SK-N-SH treated with all-trans-retinoic acid at 6 μM for 48 hours (cell line): ENCODE data around the gene FANCE.

ENCODE experiments used
- ATAC-seq: fragments of 200-7000 bp; cut with Tn5 transposase; 3 replicates; pipeline ENCODE4 v1.9.1; 2020; ENCODE audit warnings: mild to moderate bottlenecking, moderate library complexity
- ARNTL ChIP-seq: fragments of 450-650 bp; formaldehyde crosslinking; IDR thresholded peaks from 2 replicates; pipeline ENCODE4 v1.5.0; 2020; ENCODE audit warnings: low read depth, mild to moderate bottlenecking, moderate library complexity, borderline replicate concordance
- BACH2 ChIP-seq: fragments of 250-450 bp; sonication (Bioruptor Pico); IDR thresholded peaks from 2 replicates; pipeline ENCODE4 v1.9.0; 2021; ENCODE audit warnings: mild to moderate bottlenecking, borderline replicate concordance
- CSDC2 ChIP-seq: fragments of 250-450 bp; sonication (Bioruptor Pico); IDR thresholded peaks from 2 replicates; pipeline ENCODE4 v1.5.0; 2020; ENCODE audit warnings: mild to moderate bottlenecking, moderate library complexity
- ESRRG ChIP-seq: fragments of 250-450 bp; sonication (Bioruptor Pico); IDR thresholded peaks from 2 replicates; pipeline ENCODE4 v1.6.1; 2021; ENCODE audit warnings: mild to moderate bottlenecking
- ISL1 ChIP-seq: fragments of 250-450 bp; sonication (Bioruptor Pico); IDR thresholded peaks from 2 replicates; pipeline ENCODE4 v2.1.2; 2022; ENCODE audit warnings: mild to moderate bottlenecking, moderate library complexity
- OSR1 ChIP-seq: fragments of 250-450 bp; sonication (Bioruptor Pico); IDR thresholded peaks from 2 replicates; pipeline ENCODE4 v1.8.0; 2022; ENCODE audit warnings: moderate library complexity, mild to moderate bottlenecking, inconsistent platforms
- PATZ1 ChIP-seq: fragments of 250-450 bp; sonication (Bioruptor Pico); IDR thresholded peaks from 2 replicates; pipeline ENCODE4 v1.8.0; 2020; ENCODE audit warnings: mild to moderate bottlenecking, moderate library complexity, borderline replicate concordance
- PPARA ChIP-seq: fragments of 250-450 bp; sonication (Bioruptor Pico); IDR thresholded peaks from 2 replicates; pipeline ENCODE4 v1.5.0; 2020; ENCODE audit warnings: mild to moderate bottlenecking, borderline replicate concordance
- RARB ChIP-seq: fragments of 250-450 bp; sonication (Bioruptor Pico); IDR thresholded peaks from 2 replicates; pipeline ENCODE4 v1.8.0; 2021; ENCODE audit warnings: mild to moderate bottlenecking, moderate library complexity
- SNAI2 ChIP-seq: fragments of 250-450 bp; sonication (Bioruptor Pico); IDR thresholded peaks from 2 replicates; pipeline ENCODE4 v1.5.0; 2020; ENCODE audit warnings: mild to moderate bottlenecking, moderate library complexity
- TCF4 ChIP-seq: fragments of 250-450 bp; sonication (Bioruptor Pico); IDR thresholded peaks from 2 replicates; pipeline ENCODE4 v1.8.0; 2021; ENCODE audit warnings: mild to moderate bottlenecking, moderate library complexity, borderline replicate concordance
- TOX ChIP-seq: fragments of 250-450 bp; sonication (Bioruptor Pico); IDR thresholded peaks from 2 replicates; pipeline ENCODE4 v1.8.0; 2021; ENCODE audit warnings: mild to moderate bottlenecking, moderate library complexity, borderline replicate concordance
- ZC3H10 ChIP-seq: fragments of 250-450 bp; sonication (Bioruptor Pico); IDR thresholded peaks from 2 replicates; pipeline ENCODE4 v1.5.1; 2021; ENCODE audit warnings: mild to moderate bottlenecking, moderate library complexity
- ZFP3 ChIP-seq: fragments of 250-450 bp; sonication (Bioruptor Pico); IDR thresholded peaks from 2 replicates; pipeline ENCODE4 v1.5.0; 2020; ENCODE audit warnings: mild to moderate bottlenecking, moderate library complexity
- ZFP30 ChIP-seq: fragments of 450-650 bp; formaldehyde crosslinking; IDR thresholded peaks from 2 replicates; pipeline ENCODE4 v1.5.0; 2022; ENCODE audit warnings: mild to moderate bottlenecking, moderate library complexity
- ZNF565 ChIP-seq: fragments of 450-650 bp; formaldehyde crosslinking; conservative IDR thresholded peaks from 2 replicates; pipeline ENCODE4 v1.5.0; 2020; ENCODE audit warnings: low read depth, mild to moderate bottlenecking, moderate library complexity
- ZNF70 ChIP-seq: fragments of 450-650 bp; formaldehyde crosslinking; IDR thresholded peaks from 2 replicates; pipeline ENCODE4 v1.5.0; 2020; ENCODE audit warnings: mild to moderate bottlenecking, moderate library complexity
- ZNF8 ChIP-seq: fragments of 450-650 bp; formaldehyde crosslinking; IDR thresholded peaks from 2 replicates; pipeline ENCODE4 v1.5.0; 2020; ENCODE audit warnings: mild to moderate bottlenecking, moderate library complexity
- TF ChIP-seq, protein P1 (sequence below): fragments of 250-450 bp; sonication (Bioruptor Pico); IDR thresholded peaks from 2 replicates; pipeline ENCODE4 v1.5.1; 2020; ENCODE audit warnings: low read depth, mild to moderate bottlenecking, moderate library complexity
- TF ChIP-seq, protein P2 (sequence below): fragments of 250-450 bp; sonication (Bioruptor Pico); IDR thresholded peaks from 2 replicates; pipeline ENCODE4 v1.8.0; 2021; ENCODE audit warnings: low read depth, mild to moderate bottlenecking, moderate library complexity, borderline replicate concordance
- TF ChIP-seq, protein P3 (sequence below): fragments of 250-450 bp; sonication (Bioruptor Pico); IDR thresholded peaks from 2 replicates; pipeline ENCODE4 v1.5.0; 2020; ENCODE audit warnings: mild to moderate bottlenecking, moderate library complexity

The FANCE gene

DNA sequence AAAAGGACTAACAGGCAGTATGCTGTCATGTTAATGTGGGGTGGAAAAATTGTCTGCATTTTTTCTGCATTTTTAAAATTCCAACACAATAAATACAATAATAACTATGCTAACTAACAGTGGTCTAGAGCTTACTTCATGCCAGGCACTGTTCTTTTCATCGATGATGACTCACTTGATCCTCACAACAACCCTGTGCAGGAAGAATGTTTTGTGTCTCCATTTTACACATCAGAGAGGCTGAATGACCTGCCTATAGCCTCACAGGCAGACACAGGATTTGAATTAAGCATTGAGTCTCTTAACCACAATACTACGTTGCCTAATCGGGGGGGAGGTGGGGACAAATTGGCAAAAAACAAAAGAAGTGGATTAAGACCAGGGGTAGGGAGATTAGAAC, 26.9 kb upstream of the FANCE start:
- ATAC-seq, result peak; percentile 91
- TF ChIP-seq PATZ1 (CRISPR knock-in tag) (peak; percentile 31; the same call in 1 of the 2 replicates), ARNTL (no peak), BACH2 (CRISPR knock-in tag) (no peak), ZNF565 (CRISPR knock-in tag) (no peak), SNAI2 (no peak), CSDC2 (CRISPR knock-in tag) (no peak), RARB (CRISPR knock-in tag) (no peak)

GRCh38 chr6:35426074-35426473, 26.1 kb upstream of the FANCE start:
- no peak for ATAC-seq
- no peak for TF ChIP-seq TOX (CRISPR knock-in tag)
- no peak for TF ChIP-seq ISL1 (CRISPR knock-in tag)
- no peak for TF ChIP-seq ZC3H10 (CRISPR knock-in tag)
- TF ChIP-seq, protein P1, sequence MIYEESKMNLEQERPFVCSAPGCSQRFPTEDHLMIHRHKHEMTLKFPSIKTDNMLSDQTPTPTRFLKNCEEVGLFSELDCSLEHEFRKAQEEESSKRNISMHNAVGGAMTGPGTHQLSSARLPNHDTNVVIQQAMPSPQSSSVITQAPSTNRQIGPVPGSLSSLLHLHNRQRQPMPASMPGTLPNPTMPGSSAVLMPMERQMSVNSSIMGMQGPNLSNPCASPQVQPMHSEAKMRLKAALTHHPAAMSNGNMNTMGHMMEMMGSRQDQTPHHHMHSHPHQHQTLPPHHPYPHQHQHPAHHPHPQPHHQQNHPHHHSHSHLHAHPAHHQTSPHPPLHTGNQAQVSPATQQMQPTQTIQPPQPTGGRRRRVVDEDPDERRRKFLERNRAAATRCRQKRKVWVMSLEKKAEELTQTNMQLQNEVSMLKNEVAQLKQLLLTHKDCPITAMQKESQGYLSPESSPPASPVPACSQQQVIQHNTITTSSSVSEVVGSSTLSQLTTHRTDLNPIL (CRISPR knock-in tag), result no peak
- TF ChIP-seq BACH2 (CRISPR knock-in tag), result no peak
- no peak for TF ChIP-seq PATZ1 (CRISPR knock-in tag)
- no peak for TF ChIP-seq PPARA (CRISPR knock-in tag)
- TF ChIP-seq ARNTL, result no peak
- TF ChIP-seq ZFP3, result no peak
- no peak for TF ChIP-seq CSDC2 (CRISPR knock-in tag)
- no peak for TF ChIP-seq ZNF8
- TF ChIP-seq RARB (CRISPR knock-in tag), result no peak
- no peak for TF ChIP-seq ZNF70 (CRISPR knock-in tag)
- no peak for TF ChIP-seq OSR1
- TF ChIP-seq ZFP30 (CRISPR knock-in tag), result no peak
- TF ChIP-seq, protein P2, sequence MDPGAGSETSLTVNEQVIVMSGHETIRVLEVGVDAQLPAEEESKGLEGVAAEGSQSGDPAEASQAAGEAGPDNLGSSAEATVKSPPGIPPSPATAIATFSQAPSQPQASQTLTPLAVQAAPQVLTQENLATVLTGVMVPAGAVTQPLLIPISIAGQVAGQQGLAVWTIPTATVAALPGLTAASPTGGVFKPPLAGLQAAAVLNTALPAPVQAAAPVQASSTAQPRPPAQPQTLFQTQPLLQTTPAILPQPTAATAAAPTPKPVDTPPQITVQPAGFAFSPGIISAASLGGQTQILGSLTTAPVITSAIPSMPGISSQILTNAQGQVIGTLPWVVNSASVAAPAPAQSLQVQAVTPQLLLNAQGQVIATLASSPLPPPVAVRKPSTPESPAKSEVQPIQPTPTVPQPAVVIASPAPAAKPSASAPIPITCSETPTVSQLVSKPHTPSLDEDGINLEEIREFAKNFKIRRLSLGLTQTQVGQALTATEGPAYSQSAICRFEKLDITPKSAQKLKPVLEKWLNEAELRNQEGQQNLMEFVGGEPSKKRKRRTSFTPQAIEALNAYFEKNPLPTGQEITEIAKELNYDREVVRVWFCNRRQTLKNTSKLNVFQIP (CRISPR knock-in tag), result no peak
- no peak for TF ChIP-seq ZNF565 (CRISPR knock-in tag)
- TF ChIP-seq, protein P3, sequence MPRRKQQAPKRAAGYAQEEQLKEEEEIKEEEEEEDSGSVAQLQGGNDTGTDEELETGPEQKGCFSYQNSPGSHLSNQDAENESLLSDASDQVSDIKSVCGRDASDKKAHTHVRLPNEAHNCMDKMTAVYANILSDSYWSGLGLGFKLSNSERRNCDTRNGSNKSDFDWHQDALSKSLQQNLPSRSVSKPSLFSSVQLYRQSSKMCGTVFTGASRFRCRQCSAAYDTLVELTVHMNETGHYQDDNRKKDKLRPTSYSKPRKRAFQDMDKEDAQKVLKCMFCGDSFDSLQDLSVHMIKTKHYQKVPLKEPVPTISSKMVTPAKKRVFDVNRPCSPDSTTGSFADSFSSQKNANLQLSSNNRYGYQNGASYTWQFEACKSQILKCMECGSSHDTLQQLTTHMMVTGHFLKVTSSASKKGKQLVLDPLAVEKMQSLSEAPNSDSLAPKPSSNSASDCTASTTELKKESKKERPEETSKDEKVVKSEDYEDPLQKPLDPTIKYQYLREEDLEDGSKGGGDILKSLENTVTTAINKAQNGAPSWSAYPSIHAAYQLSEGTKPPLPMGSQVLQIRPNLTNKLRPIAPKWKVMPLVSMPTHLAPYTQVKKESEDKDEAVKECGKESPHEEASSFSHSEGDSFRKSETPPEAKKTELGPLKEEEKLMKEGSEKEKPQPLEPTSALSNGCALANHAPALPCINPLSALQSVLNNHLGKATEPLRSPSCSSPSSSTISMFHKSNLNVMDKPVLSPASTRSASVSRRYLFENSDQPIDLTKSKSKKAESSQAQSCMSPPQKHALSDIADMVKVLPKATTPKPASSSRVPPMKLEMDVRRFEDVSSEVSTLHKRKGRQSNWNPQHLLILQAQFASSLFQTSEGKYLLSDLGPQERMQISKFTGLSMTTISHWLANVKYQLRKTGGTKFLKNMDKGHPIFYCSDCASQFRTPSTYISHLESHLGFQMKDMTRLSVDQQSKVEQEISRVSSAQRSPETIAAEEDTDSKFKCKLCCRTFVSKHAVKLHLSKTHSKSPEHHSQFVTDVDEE (CRISPR knock-in tag), result no peak

GRCh38 chr6:35427435-35427834, 24.7 kb upstream of the FANCE start:
- no peak for ATAC-seq
- TF ChIP-seq CSDC2 (CRISPR knock-in tag), result no peak
- TF ChIP-seq TCF4 (CRISPR knock-in tag), result no peak
- no peak for TF ChIP-seq RARB (CRISPR knock-in tag)
- TF ChIP-seq, protein P1 (CRISPR knock-in tag), result no peak
- no peak for TF ChIP-seq ZNF8
- TF ChIP-seq ARNTL, result no peak
- TF ChIP-seq ZFP3, result no peak
- no peak for TF ChIP-seq ZC3H10 (CRISPR knock-in tag)
- no peak for TF ChIP-seq ZNF70 (CRISPR knock-in tag)
- TF ChIP-seq ZFP30 (CRISPR knock-in tag), result no peak
- no peak for TF ChIP-seq PATZ1 (CRISPR knock-in tag)
- TF ChIP-seq ISL1 (CRISPR knock-in tag), result no peak
- TF ChIP-seq, protein P2 (CRISPR knock-in tag), result no peak
- no peak for TF ChIP-seq ZNF565 (CRISPR knock-in tag)
- TF ChIP-seq ESRRG (CRISPR knock-in tag), result no peak
